Stomach (tissue), 4 donors: Measurements from ENCODE around the gene PDK2.

Source experiments
- CTCF ChIP-seq, 7 experiments: fragments of 450-650 bp in 4 of 7; fragments of 200-600 bp in 3 of 7; sonication (generic) in 3 of 7; IDR thresholded peaks; one replicate each; pipeline ENCODE4 v1.5.1; 2016 to 2019; ENCODE audit warnings: antibody characterized with exemption in 7 of 7, control low read depth in 2 of 7, mild to moderate bottlenecking in 1 of 7
- EP300 ChIP-seq: sonication (generic); formaldehyde crosslinking; IDR thresholded peaks from one replicate; pipeline ENCODE4 v1.6.1; 2017; ENCODE audit warnings: antibody characterized with exemption
- POLR2A ChIP-seq, 4 donors: fragments of 450-650 bp; IDR thresholded peaks; one replicate each; pipeline ENCODE4 v1.6.1; 2016; ENCODE audit warnings: antibody characterized with exemption in 4 of 4, control low read depth in 2 of 4, mild to moderate bottlenecking in 1 of 4, moderate library complexity in 1 of 4
- POLR2AphosphoS5 ChIP-seq, 3 donors: sonication (generic); formaldehyde crosslinking; IDR thresholded peaks; one replicate each; pipeline ENCODE4 v1.6.1; 2016; ENCODE audit warnings: antibody characterized with exemption in 3 of 3

- no peak for TF ChIP-seq CTCF (IDR thresholded peaks at IDR 0.05)
- no peak for TF ChIP-seq POLR2A (IDR thresholded peaks at IDR 0.05)
- TF ChIP-seq POLR2AphosphoS5 (IDR thresholded peaks at IDR 0.05): no peak
- TF ChIP-seq EP300: no peak
These were observed 59.5 kb downstream of the PDK2 start for GRCh38 chr17:50154604-50155003.
